Ishikawa (cell line): ENCODE measurements around the gene KMT5C.
A peak's percentile ranks its signal among the peaks of the same experiment; 100 is the strongest.

ENCODE experiments used
- CEBPB ChIP-seq: IDR thresholded peaks from 2 replicates; pipeline ENCODE4 v1.6.1; 2012
- CREB1 ChIP-seq: IDR thresholded peaks from 2 replicates; pipeline ENCODE4 v1.6.1; 2012; ENCODE audit warnings: low read depth
- EGR1 ChIP-seq: IDR thresholded peaks from 2 replicates; pipeline ENCODE4 v1.6.1; 2012
- EP300 ChIP-seq: IDR thresholded peaks from 2 replicates; pipeline ENCODE4 v1.6.1; 2012; ENCODE audit warnings: borderline replicate concordance
- FOXM1 ChIP-seq: IDR thresholded peaks from 2 replicates; pipeline ENCODE4 v1.6.1; 2012; ENCODE audit warnings: low read depth, borderline replicate concordance
- NFIC ChIP-seq: IDR thresholded peaks from 2 replicates; pipeline ENCODE4 v1.6.1; 2012
- RAD21 ChIP-seq: IDR thresholded peaks from 2 replicates; pipeline ENCODE4 v1.6.1; 2012; ENCODE audit warnings: low read depth
- TAF1 ChIP-seq: IDR thresholded peaks from 2 replicates; pipeline ENCODE4 v1.6.1; 2012; ENCODE audit warnings: low read depth, mild to moderate bottlenecking
- TCF12 ChIP-seq: IDR thresholded peaks from 2 replicates; pipeline ENCODE4 v1.6.1; 2012; ENCODE audit warnings: low read depth
- TEAD4 ChIP-seq: IDR thresholded peaks from 2 replicates; pipeline ENCODE4 v1.6.1; 2012
- YY1 ChIP-seq: IDR thresholded peaks from 2 replicates; pipeline ENCODE4 v1.6.1; 2012; ENCODE audit warnings: low read depth
- ZBTB7A ChIP-seq: IDR thresholded peaks from 2 replicates; pipeline ENCODE4 v1.6.1; 2012; ENCODE audit warnings: low read depth
- TF ChIP-seq, protein P1 (sequence below): IDR thresholded peaks from 2 replicates; pipeline ENCODE4 v1.6.1; 2012
- TF ChIP-seq, protein P2 (sequence below): IDR thresholded peaks from 2 replicates; pipeline ENCODE4 v1.6.1; 2012
- TF ChIP-seq, protein P3 (sequence below): IDR thresholded peaks from 2 replicates; pipeline ENCODE4 v1.6.1; 2012; ENCODE audit warnings: low read depth, mild to moderate bottlenecking

KMT5C gene

DNA sequence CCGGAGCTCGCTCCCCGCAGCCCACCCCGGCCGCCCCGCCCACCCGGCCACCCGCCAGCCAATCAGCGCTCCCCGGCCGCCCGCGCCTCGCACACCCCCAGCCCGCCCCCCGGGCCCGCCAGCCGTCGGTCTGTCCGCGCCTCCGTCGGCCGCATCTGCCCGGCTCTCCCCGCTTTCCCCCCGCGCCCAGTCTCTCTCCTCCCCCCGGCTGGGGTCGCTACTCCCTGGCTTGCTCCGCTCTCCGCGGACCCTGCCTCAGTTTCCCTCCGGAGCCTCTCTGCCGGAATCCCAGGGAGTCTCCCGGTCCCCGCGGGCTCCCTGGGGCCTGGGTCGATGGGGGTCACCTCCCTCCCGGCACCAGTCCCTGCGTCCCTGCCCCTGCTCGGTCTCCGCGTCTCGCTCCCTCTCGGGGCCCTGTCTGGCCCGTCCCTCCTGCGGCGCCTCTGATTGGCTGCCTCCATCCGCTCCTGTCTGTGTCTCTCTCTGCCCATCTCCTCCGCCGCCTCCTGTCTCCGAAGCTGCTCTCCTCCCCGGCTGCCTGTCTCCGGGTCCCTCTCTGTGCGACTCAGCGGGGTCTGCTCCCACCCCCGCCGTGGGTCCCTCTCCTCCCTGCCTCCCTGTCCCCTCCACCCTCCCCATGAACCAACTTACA lies 30.1 kb downstream of the KMT5C start:
- no peak for TF ChIP-seq FOXM1
- TF ChIP-seq ZBTB7A = peak; percentile 71; the same call in 1 of the 2 replicates

DNA sequence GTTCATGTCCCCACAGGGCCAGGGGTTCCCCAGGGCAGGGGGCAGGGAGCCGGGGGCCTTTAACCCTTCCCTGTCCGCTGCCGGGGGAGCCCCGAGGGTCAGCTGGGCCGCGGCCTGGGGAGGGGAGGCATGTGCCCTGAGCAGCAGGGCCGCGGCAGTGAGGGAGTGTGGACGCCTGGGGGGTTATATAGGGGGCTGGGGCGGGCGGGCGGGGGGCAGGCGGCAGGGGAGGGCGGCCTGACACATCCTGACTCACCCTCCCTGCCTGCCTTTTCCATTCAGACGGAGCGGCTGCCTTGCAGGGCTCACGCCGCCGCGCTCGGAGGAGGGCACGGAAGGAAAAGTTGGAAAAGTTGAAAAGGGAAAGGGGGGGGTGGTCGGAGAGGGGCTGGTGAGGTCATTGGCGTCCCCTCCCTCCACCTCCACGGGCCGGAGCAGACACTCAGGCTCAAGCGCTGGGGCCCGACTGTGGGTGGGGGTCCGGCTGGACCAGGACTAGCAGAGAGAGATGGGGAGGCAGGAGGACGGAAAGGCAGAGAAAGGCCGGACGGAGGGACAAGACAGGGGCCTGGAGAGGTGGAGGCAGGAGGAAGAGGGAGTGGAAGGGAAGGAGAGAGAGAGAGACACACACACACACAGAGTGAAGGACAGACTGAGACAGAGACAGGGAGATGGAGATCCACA lies 30.8 kb downstream of the KMT5C start, which contains the start of gene IL11:
Gene IL11 (minus strand): TSS at position 159 of the 684 bp plus-strand sequence. CDS start 153 bp downstream, at position 6.
- TF ChIP-seq EGR1 (no peak), CEBPB (no peak), NFIC (no peak), YY1 (no peak)
- TF ChIP-seq, protein P1, sequence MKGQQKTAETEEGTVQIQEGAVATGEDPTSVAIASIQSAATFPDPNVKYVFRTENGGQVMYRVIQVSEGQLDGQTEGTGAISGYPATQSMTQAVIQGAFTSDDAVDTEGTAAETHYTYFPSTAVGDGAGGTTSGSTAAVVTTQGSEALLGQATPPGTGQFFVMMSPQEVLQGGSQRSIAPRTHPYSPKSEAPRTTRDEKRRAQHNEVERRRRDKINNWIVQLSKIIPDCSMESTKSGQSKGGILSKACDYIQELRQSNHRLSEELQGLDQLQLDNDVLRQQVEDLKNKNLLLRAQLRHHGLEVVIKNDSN = no peak

DNA sequence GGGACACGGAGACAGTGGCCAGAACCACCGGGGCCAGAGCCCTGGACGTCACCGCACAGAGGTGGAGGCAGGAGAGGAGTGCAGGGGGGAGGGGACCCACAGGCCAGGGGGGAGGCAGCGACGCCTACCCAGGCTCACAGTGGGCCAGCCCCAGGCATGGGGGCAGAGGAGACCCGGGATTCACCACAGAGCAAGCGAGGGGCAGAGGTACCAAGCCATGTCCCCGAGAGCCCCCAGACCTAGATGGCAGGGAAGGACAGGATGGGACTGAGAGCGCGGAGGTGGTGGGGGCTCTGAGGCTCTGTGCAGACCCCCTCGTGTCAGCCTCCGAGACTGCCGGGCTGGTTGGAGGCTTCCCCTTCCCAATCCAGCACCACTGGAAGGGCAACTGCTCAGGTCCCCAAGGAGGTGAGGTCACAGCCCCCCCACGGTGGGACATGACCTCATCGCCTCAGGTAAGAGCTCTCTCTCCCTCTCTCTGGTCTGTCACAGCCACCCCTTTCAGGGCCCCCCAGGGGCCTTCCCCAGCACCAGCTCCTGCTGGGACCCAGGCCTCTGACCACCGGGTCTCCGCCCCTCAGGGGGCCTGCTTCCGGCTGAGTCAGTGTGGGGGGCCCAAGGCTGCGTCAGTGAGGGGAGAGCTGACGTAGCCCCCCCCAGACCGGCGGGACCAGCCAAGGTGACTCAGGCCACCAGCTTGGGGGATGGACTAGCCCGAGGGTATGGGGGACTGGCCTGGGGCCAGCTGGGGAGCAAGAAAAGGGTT lies 32.8 kb downstream of the KMT5C start:
- TF ChIP-seq NFIC (peak; percentile 22; the same call in 1 of the 2 replicates), ZBTB7A (peak; percentile 78), FOXM1 (no peak), EP300 (no peak), CREB1 (0 out of 2 replicates have a peak, but pooled peaks have one; percentile 11)

DNA sequence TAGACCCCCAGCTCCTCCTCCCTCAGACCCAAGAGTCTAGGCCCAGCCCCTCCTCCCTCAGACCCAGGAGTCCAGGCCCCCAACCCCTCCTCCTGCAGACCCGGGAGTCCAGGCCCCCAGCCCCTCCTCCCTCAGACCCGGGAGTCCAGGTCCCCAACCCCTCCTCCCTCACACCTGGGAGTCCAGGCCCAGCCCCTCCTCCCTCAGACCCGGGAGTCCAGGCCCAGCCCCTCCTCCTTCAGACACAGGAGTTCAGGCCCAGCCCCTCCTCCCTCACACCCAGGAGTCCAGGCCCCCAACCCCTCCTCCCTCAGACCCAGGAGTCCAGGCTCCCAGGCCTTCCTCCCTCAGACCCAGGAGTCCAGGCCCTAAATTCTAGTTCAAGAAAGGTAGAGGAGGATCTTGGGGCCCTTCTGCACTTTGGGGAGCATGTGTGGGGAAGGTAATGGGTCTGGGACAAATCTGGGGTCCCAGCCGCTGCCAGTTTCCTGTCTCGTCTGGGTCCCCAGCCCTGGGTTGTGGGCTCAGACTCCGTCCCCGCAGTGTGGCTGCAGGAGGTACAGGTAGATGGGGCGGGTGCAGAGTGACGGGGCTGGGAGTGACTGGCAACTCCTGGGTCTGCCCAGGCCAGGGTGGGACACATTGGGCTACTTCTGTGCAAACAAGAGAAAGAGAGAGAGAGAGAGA lies 33.8 kb downstream of the KMT5C start:
- 0 out of 2 replicates have a peak, but pooled peaks have one; percentile 25 for TF ChIP-seq ZBTB7A
- TF ChIP-seq YY1 = no peak

DNA sequence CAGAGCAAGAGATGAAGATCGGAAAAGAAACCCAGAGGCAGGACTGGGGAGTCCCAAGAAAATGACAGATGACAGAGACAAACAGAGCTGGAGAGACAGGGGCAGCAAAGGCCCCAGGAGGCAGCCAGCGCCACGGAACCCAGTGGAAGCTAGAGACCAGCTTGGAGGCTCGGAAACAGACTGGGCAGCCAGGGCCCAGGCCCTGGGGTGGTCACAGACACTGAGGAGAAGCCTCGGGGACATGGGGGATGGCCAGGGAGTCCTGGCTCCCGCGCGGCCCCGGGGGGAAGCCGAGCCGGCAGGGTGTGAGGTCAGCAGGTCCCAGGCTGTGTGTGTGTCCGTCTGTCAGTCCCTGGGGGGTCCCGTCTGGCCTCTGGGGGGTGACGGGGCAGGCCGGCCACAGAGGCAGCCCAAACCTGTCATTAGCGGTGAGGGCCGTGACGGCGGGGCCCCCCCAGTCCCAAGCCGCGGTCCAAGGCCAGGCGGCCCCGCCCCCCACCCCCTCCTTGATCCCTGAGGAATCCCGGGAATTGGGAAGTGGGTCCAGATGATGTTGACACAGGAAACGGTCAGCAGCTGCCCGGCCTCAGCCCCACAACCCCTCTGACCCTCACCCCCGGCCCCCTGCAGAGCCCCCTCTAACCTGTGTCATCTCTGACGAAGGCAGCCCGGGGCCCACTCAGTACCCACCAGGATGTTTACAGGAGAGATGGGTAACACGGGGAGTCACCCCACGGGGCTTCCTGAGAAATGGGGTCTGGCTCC lies 34.5 kb downstream of the KMT5C start:
- TF ChIP-seq TEAD4 (no peak), EP300 (no peak), CEBPB (no peak), TAF1 (no peak), ZBTB7A (no peak), RAD21 (no peak), NFIC (no peak), CREB1 (no peak), TCF12 (no peak), EGR1 (no peak), YY1 (no peak), FOXM1 (no peak)
- TF ChIP-seq, protein P2, sequence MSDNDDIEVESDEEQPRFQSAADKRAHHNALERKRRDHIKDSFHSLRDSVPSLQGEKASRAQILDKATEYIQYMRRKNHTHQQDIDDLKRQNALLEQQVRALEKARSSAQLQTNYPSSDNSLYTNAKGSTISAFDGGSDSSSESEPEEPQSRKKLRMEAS = no peak
- TF ChIP-seq, protein P1 = no peak
- TF ChIP-seq, protein P3, sequence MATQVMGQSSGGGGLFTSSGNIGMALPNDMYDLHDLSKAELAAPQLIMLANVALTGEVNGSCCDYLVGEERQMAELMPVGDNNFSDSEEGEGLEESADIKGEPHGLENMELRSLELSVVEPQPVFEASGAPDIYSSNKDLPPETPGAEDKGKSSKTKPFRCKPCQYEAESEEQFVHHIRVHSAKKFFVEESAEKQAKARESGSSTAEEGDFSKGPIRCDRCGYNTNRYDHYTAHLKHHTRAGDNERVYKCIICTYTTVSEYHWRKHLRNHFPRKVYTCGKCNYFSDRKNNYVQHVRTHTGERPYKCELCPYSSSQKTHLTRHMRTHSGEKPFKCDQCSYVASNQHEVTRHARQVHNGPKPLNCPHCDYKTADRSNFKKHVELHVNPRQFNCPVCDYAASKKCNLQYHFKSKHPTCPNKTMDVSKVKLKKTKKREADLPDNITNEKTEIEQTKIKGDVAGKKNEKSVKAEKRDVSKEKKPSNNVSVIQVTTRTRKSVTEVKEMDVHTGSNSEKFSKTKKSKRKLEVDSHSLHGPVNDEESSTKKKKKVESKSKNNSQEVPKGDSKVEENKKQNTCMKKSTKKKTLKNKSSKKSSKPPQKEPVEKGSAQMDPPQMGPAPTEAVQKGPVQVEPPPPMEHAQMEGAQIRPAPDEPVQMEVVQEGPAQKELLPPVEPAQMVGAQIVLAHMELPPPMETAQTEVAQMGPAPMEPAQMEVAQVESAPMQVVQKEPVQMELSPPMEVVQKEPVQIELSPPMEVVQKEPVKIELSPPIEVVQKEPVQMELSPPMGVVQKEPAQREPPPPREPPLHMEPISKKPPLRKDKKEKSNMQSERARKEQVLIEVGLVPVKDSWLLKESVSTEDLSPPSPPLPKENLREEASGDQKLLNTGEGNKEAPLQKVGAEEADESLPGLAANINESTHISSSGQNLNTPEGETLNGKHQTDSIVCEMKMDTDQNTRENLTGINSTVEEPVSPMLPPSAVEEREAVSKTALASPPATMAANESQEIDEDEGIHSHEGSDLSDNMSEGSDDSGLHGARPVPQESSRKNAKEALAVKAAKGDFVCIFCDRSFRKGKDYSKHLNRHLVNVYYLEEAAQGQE = no peak

DNA sequence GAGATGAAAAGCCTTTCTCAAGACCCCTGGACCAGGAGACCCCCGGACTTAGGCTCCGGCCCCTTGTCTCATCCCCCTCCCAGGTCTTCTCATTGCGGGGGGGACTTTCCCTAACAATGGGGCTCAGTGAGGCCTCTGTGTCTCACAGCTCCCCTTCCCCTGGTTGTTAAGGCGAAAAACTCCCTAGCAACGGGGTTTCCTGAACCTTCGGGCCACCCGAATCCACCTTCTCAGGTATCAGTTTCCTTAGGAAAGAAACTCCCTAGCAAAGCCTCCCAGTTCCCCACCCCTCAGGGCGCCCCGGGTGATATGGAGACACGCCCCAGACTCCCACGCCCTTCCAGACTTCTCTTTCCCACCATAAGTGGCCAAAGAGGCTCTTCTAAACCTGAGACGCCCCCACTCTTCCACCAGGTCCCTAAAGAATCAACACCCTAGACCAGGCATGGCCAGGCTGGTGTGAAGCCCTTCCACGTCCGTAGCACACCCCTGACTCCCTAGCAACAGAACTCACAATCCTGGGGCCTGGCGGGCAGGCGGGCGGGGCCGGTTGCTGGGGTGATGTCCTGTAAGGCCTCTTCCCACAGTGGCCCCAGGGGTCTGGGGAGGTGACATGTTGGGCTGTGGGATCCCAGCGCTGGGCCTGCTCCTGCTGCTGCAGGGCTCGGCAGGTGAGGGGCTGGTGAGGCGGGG lies 36.7 kb downstream of the KMT5C start, which contains the start of gene TMEM190:
Gene TMEM190 (plus strand): TSS at position 586 of the 693 bp plus-strand sequence. CDS start 28 bp downstream, at position 614.
- TF ChIP-seq CREB1 = no peak
- no peak for TF ChIP-seq FOXM1
- TF ChIP-seq EP300 = no peak
- TF ChIP-seq NFIC = no peak
- no peak for TF ChIP-seq YY1
- TF ChIP-seq RAD21 = no peak
- TF ChIP-seq ZBTB7A = no peak
- TF ChIP-seq, protein P3 = no peak
- no peak for TF ChIP-seq TEAD4
- no peak for TF ChIP-seq CEBPB
- TF ChIP-seq, protein P2 = no peak
- TF ChIP-seq, protein P1 = no peak
- TF ChIP-seq TAF1 = no peak
- TF ChIP-seq EGR1 = no peak
- TF ChIP-seq TCF12 = no peak
